COLO829 (cell line): ENCODE measurements around the gene SPOCD1.

Source experiments
- DNase-seq: peaks from one replicate; pipeline ENCODE4 v3.0.0; 2012; ENCODE audit warnings: low spot score

SPOCD1 gene

GRCh38 chr1:31799895-31800673, 15.7 kb downstream of the SPOCD1 start:
- no peak for DNase-seq

DNA sequence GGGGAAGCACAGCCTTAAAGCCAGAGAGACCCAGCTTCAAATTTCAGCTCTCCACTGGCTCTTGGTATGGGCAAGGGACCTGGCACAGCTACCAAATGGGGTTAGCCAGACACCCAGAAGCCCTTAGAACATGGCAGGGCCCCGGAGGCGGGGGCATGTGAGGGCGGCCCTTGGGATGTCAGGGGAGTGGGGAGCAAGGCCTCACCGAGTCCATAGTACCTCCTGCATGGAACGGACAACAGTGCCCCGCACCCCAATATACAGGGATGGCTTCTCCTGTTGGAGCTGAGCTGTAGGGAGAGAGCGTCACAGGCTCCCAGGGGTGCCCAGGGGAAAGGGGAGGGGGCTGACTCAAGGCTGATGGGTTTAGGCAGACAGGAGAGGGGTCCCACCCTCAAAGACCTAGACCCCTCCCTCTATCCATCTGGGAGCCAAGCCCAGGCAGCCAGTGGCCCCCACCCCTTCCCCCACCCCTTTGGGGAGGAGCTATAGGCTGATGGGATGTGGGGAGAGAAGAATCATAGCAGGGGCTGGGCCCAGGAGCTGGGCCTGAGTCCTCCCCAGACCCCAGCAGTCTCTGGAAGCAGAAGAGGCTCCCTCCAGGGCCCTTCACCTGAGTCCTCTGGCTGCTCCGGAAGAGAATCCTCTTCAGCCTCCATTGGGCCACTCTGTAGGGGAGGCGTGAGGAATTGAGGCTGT, 16.5 kb downstream of the SPOCD1 start:
- no peak for DNase-seq

DNA sequence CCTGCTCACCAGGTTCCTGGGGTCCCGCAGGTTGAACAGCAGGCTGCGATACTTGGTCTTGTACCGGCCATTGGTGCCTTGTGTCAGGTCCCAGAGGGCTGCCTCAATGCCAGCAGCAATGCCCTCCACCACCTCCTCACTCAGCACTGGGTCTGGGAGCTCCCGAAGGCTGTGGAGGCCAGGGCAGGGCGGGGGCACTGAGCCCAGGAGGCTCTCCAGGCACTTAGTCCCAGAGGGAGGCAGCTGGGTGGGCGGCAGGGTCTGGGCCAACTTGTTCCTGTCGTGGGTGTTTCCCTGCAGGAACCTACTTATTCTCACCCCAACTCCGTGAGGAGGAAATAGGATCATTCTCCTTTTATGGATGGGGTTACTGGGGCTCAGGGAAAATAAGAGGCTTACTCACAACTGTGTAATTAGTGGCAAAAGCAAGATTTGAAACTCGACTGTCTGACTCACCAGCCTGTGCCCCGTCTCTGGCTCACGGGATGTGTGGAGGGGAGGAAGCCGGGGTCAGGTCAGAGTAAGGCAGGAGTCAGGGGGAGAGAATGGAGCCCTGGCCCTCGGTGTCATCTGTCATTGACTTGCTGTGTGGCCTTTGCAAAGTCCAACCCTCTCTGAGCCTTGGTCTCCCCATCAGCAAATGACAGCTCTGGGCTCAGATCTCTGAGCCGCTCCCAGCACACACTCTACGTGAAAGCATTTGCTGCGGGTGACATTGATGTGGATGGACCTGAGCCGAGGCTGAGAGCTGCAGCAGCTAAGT, 17.2 kb downstream of the SPOCD1 start:
- peak; percentile 65 for DNase-seq

DNA sequence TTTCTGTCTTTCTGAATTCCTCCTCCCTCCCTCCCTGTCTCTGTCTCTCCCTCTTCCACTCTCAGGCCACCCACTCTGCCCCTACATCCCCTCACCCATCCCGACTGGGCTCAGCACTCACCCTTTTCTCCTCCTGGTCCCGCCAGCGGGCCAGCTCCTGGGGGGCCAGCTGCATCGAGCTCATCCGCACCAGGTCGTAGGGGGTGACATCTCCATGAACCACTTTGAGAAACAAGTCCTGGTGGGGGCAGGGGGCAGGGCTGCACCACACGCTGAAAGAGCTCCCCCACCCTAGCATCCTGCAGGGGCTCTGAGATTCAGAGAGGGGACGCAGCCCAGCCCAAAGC, 17.8 kb downstream of the SPOCD1 start:
- DNase-seq: no peak

DNA sequence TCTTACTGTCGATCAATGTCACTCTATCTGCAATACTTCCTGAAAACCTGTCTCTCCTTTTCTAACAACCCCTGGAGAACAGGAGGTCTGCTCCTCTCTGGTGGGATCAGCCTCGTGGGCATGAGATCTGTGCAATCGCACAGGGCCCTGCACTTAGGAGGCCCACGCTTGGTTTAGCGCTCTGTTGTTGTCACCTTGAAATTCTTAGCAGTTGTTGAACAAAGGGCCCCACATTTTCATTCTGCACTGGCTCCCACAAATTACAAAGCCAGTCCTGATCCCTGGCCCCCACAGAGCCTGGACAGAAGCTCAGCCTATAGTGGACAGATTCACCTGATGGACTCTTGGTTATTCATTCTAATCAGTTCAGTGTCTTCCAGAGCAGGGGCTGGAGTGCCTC, 18.6 kb downstream of the SPOCD1 start:
- no peak for DNase-seq

GRCh38 chr1:31796707-31797106, 19.1 kb downstream of the SPOCD1 start:
- DNase-seq: no peak

DNA sequence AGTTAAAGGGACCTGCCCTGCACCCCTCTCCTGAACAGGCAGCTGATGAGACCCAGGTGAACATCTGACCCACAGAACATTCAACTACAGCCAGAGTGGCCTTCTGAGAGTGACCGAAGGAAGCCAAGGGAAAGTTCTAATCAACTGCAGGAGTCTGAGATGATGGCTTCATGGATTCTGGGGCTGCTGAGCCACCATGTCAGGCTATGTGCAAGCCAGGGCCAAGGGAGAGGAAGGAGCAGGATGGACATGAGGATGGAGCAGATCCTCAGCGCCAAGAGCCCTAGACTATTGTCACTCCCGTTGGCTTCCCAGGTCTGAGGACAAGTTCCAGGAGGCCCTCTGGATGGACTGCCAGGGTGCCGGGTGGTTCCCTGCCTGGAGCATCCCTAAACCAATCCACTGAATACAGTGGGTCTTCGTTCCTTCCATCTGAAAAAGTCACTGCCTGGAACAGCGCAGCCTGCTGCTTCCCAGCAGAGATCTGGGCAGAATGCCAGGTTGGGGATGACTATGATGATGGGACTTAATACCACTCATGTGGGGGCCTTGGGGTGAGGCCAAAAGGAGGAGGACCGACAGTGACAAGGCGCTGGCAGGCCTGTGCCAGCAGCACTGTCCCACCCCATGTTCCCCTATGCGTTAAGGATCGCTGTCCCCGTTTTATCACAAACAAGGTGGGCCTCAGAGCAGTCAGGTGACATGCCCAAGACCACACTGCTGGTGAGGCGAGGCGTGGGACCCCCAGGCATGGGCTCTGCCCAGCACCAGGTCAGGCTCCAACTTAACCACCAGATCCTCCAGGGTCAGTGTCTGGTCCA, 19.8 kb downstream of the SPOCD1 start:
- DNase-seq: no peak

DNA sequence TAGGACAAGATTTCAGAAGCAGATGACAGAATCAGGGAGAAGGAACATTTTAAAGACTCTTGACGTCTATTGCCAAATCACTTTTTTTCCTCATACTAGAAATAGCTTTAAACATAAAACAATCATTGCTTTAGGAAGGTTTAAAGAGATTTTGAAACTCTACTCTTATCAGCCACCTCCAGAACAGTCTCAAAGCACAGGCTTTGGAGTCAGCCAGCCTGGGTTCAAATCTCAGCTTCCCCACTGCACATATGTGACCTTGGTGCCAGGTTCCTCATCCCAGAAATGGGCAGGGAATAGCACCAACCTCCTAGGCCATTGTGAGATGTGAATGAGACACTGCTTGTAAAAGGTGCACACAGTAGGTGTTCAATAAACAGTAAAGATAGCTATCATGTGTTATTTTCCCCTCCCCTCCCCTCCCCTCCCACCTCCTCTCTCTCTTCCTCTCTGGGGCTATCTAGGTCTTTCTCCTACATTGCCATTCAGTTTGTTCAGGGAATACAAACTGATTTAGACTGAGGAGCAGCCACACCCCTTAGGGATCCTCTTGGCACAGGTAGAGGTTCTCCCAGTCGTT, 20.6 kb downstream of the SPOCD1 start:
- DNase-seq: no peak

GRCh38 chr1:31793586-31794285, 22.1 kb downstream of the SPOCD1 start:
- no peak for DNase-seq

- no peak for DNase-seq
These were observed 22.7 kb downstream of the SPOCD1 start for GRCh38 chr1:31793086-31793485.

- no peak for DNase-seq
These were observed 23.3 kb downstream of the SPOCD1 start for GRCh38 chr1:31792541-31792940.

DNA sequence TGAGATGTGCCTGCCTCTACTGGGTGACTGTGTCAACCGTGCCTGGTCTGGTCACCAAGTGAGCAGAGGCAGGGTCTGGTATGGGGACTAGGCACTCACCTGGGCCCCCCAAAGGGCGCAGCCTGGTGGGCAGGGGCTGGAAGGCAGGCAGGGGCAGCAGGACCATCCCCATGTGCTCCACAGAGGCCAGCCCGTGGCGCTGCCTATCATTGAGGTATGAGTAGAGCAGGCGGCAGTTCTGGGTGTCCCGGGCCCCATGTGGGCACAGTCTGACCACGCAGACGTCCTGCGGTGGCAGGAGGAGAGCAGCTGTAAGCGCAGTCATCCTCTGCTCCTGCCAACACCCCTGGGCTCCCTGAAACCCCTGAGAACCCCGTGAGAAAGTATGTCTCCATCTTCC, 23.7 kb downstream of the SPOCD1 start:
- no peak for DNase-seq

- DNase-seq: no peak
These were observed 24.5 kb downstream of the SPOCD1 start for GRCh38 chr1:31791131-31791858.

DNA sequence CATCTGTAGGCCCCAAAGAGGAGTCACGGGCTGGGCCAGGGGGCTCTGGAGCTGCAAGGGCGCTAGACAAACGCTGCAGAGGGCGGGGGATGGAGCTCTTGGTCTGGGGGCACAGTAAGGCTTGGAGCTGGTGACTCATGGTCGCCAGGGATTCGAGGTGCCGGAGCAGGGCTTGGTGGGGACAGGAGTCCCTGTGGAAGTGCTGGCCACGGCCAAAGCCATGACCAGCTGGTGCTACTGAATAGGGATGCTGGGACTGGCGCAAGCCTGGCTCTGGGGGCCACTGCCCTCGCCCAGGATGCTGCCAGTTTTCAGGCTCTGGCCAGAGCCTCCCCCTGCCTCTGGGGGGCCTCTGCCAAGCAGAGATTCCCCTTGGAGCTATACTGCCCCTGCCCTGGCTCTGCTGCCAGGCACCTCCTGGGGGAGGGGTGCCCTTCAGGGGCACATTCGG, 25.2 kb downstream of the SPOCD1 start:
- DNase-seq: no peak

GRCh38 chr1:31790140-31790539, 25.7 kb downstream of the SPOCD1 start:
- DNase-seq: no peak

DNA sequence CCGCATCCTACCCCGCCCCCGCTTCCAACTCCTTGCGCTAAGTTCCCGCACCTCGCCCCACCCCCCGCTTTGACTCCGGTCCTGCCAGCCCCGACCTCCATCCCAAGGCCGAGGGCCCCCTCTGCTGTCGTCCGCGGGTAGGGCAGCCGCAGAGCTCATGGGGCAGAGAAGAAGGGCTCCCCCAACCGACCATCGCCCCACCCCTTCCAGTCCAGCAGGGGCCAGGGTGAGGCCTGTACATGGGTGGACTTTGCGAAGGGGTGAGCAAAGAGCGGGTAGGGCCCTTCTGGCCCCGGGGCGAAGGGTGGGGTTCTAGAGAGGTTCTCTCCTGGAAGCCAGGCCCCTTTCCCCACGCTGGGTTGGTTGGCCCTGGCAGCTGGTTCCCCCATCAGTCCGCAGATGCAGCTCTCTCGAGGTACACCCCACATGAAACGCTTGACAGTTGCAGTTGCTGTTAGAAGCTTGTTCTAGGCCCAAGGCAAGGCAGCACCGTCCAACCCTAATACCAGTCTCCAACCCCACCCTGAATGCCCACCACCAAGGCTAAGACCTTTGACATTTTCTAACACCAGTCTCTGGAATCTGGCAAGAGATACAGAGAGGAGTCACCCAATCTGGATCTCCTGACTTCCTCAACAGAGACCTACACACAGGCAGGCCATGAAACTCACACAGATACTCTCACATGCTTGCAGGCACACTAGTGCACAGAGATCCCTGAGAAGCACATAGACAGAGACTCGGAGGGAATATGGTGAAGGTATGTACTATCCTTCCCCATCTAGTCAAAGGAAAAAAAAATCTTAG, 26.4 kb downstream of the SPOCD1 start:
- DNase-seq: peak; percentile 89

DNA sequence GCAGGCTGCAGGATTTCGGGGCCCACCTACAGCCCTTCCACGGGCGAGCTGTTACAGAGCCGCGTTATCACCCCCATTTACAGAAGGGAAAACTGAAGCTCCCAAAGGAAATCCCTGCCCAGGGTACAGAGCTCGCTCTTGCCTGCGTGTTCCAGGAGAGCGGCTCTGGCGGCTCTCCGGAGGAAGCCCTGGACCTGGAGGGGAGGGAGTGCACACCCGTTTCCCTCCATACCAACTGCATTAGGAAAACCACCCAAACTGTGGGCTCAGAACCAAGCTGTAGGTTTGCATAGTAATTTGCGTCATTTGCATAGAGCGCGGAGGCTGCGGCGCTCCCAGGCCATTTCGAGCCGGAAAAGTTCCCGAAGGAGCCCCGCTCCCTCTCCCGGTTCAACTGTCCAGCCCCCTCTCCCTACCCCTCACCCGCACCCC, 27.0 kb downstream of the SPOCD1 start:
- DNase-seq: peak; percentile 41

DNA sequence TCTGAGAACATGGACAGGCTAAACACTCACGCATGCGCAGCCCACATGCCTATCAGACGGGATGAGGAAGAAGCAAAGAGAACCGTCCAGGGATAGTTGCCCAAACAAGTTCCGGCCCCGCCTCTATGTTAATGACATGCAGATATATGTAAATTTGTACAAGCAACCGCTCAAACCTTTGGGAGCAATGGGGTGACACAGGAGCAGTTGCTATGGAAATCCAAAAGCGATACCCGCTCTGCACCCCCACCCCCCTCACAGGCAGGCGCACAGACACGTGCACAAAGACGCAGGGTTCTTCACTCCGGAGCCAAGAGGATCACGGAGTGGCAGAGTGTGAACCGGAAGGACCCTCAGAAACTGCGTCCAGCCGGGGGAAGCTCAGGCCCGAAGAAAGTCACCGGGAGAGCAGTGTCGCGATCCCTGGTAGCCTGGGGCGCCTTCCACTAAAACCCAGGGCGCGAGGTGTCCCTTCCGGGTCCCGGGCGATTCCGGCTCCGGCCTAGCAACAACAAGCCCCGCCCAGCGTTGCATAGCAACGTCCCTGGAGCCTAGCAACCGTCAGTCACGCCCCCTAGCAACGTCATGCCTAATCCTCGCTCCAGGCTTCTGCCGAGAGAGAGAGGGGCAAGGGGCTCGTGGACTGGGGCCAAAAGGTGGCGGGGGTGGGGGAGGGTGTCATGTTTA, 27.5 kb downstream of the SPOCD1 start:
- peak; percentile 97 for DNase-seq

GRCh38 chr1:31787786-31788137, 28.1 kb downstream of the SPOCD1 start:
- DNase-seq: no peak
